HG02798 (cell line): ENCODE results near the gene OBSL1.

ENCODE experiments used
- ATAC-seq: cut with Tn5 transposase; IDR thresholded peaks from one replicate; pipeline ENCODE4 v1.9.1; 2021; ENCODE audit warnings: mild to moderate bottlenecking; ENCODE audit not compliant: unreplicated experiment, poor library complexity

The OBSL1 gene

DNA sequence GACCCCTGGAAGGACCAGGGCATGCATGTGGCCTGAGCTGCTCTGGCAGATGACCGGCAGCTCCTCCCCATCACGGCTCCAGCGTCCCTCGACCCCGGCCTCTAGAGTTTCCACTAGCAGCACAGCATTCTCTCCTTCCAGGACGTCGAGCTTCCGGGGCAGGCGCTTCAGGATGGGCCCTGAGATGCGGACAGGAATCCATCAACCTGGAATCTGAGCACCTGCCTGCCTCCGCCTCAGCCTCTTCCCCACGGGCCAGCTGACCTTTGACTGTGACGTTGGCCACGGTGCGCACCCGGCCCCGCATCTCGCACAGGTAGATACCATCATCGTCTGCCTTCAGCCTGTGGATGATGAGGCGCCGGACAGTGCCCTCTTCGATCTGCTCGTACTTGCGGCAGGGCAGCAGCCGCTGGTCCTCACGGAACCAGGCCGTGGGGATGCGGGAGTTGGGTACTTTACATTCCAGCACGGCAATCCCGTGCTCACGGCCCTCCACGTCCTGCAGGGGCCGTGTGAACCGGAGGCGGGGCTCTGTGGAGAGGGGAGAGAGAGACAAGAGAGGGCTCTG is 3.5 kb downstream of the OBSL1 start:
- no peak for ATAC-seq

- no peak for ATAC-seq
Observed at GRCh38 chr2:219567131-219567530, 4.2 kb downstream of the OBSL1 start.

- ATAC-seq: no peak
Observed at GRCh38 chr2:219566640-219567039, 4.7 kb downstream of the OBSL1 start.

- no peak for ATAC-seq
Observed at GRCh38 chr2:219565130-219566080, 5.9 kb downstream of the OBSL1 start.

DNA sequence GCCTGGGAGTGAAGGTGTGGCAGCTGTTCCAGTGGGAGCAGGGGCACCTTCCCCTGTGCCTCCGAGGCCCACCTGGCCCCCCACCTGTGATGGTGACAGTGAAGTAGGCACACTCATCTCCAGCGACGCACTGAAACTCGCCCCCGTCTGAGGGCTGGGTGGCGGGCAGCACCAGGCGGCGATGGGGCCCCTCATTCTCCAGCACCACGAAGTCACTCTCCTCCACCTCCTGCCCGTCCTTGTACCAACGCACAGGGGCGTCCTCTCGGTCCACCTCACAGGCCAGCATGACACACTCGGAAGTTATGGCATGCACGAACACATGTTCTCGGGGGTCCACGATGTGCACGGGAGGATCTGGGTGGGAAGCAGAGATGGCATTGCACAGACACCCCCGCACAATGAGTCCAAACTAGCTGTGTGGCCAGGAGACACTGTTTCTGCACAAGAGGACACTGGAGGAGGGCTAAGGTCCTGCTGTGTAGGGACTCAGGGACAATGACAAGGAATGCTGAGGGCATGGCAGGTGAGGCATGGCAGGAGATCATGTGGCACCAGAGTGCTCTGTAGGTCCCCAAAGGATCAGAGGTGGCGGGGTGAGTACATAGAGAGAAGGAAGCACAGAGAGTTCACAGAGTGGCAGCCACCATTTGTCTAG is 7.9 kb downstream of the OBSL1 start:
- no peak for ATAC-seq

GRCh38 chr2:219562049-219563020 is 9.0 kb downstream of the OBSL1 start:
- ATAC-seq: no peak

DNA sequence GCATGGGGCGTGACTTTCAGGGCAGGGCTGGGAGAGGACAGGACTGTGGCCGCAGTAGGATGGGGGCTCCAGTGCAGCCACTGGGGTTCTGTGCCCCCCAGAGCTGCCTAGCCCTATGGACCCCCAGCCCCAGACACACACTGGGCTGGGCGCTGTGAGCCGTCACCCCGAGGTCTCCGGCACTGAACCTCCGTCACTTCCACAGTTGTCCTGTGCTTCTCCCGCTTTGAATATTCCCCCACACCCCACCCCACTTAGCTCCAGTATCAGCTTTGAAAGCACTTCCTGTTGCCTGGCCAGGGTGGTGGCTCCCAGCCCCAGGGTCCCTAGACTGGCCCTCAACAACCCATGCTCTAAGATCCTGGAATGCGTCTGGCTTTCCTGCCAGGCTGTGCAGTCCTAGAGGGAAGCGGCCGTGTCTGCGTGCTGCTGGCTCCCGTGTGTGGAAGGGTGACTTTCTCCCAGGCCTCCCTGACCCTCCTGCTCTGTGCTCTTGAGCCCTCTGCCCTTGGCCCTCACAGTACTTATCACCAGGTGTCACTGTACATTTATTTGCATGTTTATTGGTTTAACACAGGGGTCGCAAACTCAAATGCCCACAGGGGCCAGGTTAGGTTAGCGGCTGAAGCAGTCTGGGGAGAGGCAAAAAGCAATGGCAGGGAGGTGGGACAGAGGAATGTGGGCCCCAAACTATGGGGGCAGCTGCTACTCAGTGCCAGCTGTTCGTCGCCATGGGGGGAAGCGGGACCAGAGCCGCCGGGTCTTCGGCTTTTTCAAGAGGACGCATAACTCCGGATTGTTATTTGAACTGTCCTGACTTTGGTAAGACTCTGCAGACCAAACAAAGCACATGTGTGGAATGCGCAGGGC is 9.9 kb downstream of the OBSL1 start:
- no peak for ATAC-seq

DNA sequence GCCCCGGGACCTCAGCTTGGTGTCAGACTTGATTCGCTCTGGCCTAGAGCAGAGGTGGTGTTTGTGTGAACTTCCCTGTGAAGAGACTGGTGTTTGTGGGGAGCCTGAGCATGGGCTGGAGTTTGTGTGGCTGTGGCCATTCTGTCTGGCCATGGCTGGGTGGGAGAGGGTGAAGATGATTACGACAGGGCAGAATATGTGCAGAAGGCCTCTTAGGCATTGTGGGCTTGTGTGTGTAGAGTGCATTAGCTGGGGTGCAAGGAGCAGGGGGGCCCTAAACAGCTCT is 10.5 kb downstream of the OBSL1 start:
- no peak for ATAC-seq

DNA sequence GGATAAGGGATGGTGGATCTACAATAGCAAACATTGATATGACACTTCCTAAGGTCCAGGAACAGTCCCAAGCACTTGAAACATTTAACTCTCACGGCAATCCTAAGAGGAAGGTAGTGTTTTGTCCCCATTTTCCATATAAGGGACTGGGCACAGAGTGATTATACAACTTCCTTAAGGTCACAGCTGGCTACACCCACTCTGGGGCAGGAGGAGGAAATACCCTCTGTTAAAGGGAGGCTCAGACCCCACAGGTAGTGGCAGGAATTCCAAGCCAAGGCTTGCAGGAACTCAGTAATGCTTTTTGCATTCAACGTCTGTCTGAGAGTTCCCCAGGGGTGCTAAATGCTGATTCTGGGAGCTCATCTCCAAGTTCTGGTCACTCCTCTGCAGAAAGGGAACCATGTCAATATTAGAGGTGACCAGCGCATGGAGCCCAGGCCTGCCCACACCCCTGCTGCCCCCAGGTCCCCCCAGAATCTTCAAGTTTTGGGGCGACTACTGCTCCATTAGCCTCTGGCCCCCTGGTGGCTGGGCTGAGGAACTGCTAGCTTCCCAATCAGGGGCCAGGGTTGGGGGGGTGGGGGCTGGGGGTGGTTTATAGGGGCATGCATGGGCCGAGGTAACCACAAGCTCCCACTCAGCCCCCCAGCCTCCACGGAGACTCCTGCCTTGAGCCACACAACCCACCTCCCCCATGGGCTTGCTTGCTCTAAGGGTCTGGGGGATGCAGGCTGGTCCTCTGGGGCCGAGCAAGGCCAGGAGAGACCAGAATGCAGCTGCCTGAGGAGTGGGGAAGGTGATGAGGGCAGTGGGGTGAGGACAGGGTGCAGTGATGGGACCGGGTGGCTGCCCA is 11.1 kb downstream of the OBSL1 start:
- ATAC-seq: no peak

DNA sequence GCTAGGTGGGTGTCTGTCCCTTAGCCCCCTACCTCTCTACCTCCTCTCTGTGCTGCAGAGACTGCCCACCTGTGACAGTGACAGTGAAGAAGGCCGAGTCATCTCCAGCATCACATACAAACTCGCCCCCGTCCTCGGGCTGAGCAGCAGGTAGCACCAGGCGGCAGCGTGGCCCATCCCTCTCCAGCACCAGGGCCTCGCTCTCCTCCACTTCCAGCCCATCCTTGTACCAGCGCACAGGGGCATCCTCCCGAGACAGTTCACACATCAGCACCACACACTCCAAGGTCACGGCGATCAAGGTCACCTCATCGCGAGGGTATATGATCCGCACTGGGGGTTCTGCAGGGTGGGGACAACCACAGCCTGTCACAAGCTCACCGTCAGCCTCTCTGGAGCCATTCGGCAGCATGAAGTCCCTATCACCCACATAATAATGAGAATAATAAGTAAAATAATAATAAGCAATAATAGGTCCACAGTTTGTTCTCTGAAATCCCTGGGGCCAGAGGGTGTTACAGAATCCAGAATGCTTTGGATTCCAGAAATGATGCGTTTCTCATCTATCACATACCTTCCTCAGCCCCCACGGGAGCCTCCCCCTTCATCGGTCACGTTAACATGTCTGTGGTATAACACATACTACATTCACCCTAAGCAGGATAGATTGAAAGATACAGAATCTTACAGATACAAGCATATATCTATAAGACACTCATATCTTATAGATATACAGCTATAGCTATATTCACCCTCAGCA is 12.0 kb downstream of the OBSL1 start:
- ATAC-seq: no peak

DNA sequence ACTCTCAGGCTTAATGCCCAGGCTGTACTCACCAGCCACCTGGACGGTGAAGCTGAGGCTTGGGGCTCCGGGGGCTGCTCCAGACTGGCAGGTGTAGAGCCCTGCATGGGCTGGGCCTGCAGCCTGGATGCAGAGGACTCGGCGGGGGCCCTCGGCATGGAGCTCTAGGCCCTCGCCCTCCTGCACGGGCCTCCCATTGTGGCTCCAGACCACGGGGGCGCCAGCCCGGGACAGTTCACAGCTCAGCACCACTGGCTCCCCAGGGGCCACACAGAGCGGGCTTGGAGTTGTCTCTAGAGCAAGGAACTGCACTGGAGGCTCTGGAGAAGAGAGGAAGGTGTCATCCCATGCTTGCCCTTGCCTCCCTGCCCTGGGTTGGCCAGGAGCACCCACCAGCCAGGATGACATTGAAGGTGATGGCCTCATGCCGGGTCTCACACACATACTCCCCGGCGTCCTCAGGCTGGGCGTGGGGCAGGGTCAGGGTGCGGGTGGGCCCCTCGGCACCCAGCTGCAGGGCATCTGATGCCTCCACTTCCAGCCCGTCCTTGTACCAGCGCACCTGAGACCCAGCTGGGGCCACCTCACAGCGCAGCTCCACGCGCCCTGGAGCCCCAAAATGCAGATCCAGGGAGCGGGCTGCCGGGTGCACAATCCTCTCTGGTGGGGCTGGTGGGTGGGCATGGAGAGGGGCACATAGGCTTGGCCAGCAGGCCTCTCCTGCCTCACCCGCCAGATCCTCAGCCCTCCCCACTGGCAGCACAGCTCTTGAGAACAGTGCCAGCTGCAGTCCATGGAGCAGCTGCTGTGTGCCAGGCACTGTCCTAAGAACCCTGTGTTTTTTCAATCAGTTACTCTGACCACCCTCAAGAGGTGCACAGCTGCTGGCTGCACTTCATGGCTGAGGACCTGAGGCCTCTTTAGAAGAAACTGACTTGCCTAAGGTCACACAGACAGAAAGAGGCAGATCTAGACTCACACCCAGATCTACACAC is 13.3 kb downstream of the OBSL1 start:
- no peak for ATAC-seq

- ATAC-seq: no peak
Observed at GRCh38 chr2:219557320-219557719, 14.0 kb downstream of the OBSL1 start.

DNA sequence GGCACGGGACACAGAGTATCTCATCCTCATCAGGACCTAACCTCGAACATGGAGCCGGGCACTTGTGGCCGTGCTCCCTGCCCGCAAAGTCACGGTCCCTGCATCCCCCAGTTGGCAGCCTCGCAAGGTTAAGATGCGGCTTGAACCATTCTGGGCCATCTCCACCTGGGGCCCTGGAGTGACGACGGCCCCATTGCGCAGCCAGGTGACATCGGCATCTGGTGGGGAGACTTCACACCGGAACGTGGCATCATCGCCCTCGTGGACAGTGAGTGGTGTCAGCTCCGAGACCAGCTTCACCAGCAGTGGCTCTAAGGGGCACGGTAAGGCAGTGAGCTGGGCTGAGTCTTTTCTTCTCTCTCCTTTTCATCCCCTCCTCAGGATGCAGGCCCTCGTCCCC is 14.9 kb downstream of the OBSL1 start:
- no peak for ATAC-seq

DNA sequence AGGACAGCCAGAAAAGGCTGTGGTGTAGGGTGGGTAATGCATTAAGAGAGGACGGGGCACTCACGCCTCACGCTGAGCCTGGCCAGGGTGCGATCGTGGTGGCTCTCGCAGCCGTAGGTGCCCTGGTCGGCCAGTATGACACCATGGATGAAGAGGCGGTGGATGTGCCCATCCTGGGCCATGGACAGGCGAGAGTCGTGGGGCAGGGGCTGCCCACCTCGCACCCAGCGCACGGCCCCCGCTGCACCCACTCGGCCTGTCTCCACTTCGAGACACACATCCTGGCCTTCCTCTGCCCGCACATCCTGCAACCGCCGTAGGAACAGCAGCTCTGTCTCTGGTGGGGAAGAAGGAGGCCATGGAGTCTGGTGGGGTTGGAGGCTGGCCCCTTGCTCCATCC is 15.4 kb downstream of the OBSL1 start:
- no peak for ATAC-seq

- no peak for ATAC-seq
Observed at GRCh38 chr2:219554350-219554749, 17.0 kb downstream of the OBSL1 start.

DNA sequence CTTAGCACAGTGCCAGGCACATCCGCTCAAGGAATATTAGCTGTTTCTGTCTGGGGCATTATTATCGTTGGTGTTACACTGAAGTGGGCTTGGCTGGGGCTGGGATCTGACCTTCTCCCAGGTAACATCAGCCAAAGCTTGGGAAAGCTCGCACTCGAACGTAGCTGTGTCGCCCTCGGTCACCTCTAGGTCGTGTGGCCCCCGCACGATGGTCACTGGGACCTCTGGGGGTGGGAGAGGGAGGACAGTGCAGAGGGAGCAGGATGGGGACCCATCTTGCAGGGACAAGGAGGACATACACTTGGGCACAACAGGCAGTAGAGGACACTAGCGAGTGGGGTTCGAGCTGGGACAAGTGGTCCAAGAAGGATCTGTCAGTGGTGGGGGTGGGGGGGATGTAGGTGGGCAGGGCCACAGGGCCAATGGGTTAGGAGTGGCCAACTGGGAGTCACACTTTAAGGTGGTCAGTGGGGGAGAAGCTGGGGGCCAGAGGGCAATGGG is 17.8 kb downstream of the OBSL1 start:
- no peak for ATAC-seq

GRCh38 chr2:219553168-219553417 is 18.2 kb downstream of the OBSL1 start:
- no peak for ATAC-seq
